K562 (cell line): Measurements from ENCODE around the gene IL1RL1. TPM values are rescaled to one million over a fixed set of nuclear protein-coding genes. Genes with fewer than 3 reads are reported as not detected.

Experiments
- ATAC-seq: fragments of 200-7000 bp; cut with Tn5 transposase; 3 replicates; pipeline ENCODE4 v1.9.1; 2020; ENCODE audit warnings: moderate library complexity
- BruUV-seq: library from RNA; stranded (reverse); fragments of 400-500 nt; replicated peaks from 2 replicates; lab custom pipeline; 2021; lab: Mats Ljungman, UMichigan
- CTCF ChIA-PET: fragments of 300-600 bp; formaldehyde crosslinking; extraction: SDS; loops from one replicate; lab custom pipeline; 2021; ENCODE audit warnings: low intra/inter-chr PET ratio; lab: Yijun Ruan, JAX
- POLR2A ChIA-PET: fragments of 300-600, 350-650 bp; sonication (Branson Sonifier 250); formaldehyde crosslinking; extraction: SDS; loops from one replicate; lab custom pipeline; 2021; ENCODE audit warnings: antibody characterized with exemption, inconsistent platforms; lab: Yijun Ruan, JAX
- DNase-seq, 4 experiments: peaks; one replicate each; pipeline versions ENCODE4 v3.0.0 to v3.0.0-alpha.2; 2011 to 2018; ENCODE audit warnings: low spot score in 3 of 4, mixed read lengths in 3 of 4; ENCODE audit errors: extremely low read depth in 1 of 4
- FAIRE-seq: peaks from 2 replicates; lab custom pipeline; 2011; peaks lifted over from hg19 to GRCh38; lab: Jason Lieb, UNC
- H2AFZ ChIP-seq: 2 replicates; pipeline ENCODE4 v1.6.0; 2011; ENCODE audit warnings: low read depth, low read length, control low read depth, inconsistent platforms
- H3K27ac ChIP-seq: fragments of 200-600 bp; 3 replicates; pipeline ENCODE4 v1.8.0; 2011; ENCODE audit warnings: low read depth, mild to moderate bottlenecking, control low read depth, inconsistent platforms, low read length, moderate library complexity, mixed read lengths; ENCODE audit errors: extremely low read depth
- H3K27me3 ChIP-seq, 2 experiments: fragments of 300-600 bp in 1 of 2; 2 replicates in 1 of 2; 3 replicates in 1 of 2; pipeline versions ENCODE4 v1.6.0 to v1.8.0; 2011; ENCODE audit warnings: inconsistent platforms in 2 of 2, low read length in 2 of 2, mild to moderate bottlenecking in 1 of 2, mixed read lengths in 1 of 2, moderate library complexity in 1 of 2; ENCODE audit not compliant: control insufficient read depth in 2 of 2, insufficient read depth in 2 of 2
- H3K36me3 ChIP-seq: fragments of 300-600 bp; 3 replicates; pipeline ENCODE4 v1.8.0; 2011; ENCODE audit warnings: mild to moderate bottlenecking, low read length, inconsistent platforms; ENCODE audit not compliant: control insufficient read depth, insufficient read depth
- H3K4me1 ChIP-seq, 2 experiments: fragments of 200-600 bp in 1 of 2; replicated peaks in 1 of 2; 2 replicates in 1 of 2; 3 replicates in 1 of 2; pipeline versions ENCODE4 v1.5.1 to v1.8.0; 2011; ENCODE audit warnings: inconsistent platforms in 2 of 2, low read length in 2 of 2, mild to moderate bottlenecking in 1 of 2, mixed read lengths in 1 of 2, moderate library complexity in 1 of 2; ENCODE audit not compliant: control insufficient read depth in 2 of 2, insufficient read depth in 2 of 2
- H3K4me2 ChIP-seq: 2 replicates; pipeline ENCODE4 v1.6.1; 2011; ENCODE audit warnings: low read length, control low read depth, inconsistent platforms, mixed read lengths; ENCODE audit not compliant: insufficient read depth
- H3K4me3 ChIP-seq: fragments of 200-600 bp; sonication (generic), shearing (Covaris generic); 2 replicates; pipeline ENCODE4 v1.5.1; 2016; ENCODE audit warnings: control low read depth, inconsistent platforms
- H3K79me2 ChIP-seq: fragments of 200-600 bp; 3 replicates; pipeline ENCODE4 v1.8.0; 2011; ENCODE audit warnings: low read length, inconsistent platforms; ENCODE audit not compliant: control insufficient read depth, insufficient read depth
- H3K9ac ChIP-seq, 2 experiments: 2 replicates each; pipeline versions ENCODE4 v1.6.0 to v1.6.1; 2011; ENCODE audit warnings: low read depth in 2 of 2, low read length in 2 of 2, control low read depth in 1 of 2, inconsistent platforms in 1 of 2, mild to moderate bottlenecking in 1 of 2, mixed read lengths in 1 of 2; ENCODE audit not compliant: insufficient read depth in 1 of 2
- H3K9me1 ChIP-seq: one replicate; pipeline ENCODE4 v1.6.0; 2011; ENCODE audit warnings: inconsistent platforms, mild to moderate bottlenecking, low read length, moderate library complexity; ENCODE audit not compliant: control insufficient read depth, insufficient read depth
- H3K9me3 ChIP-seq: replicated peaks from 2 replicates; pipeline ENCODE4 v1.5.1; 2011; ENCODE audit warnings: low read depth, low read length, inconsistent platforms; ENCODE audit not compliant: control insufficient read depth, insufficient read depth
- H4K20me1 ChIP-seq: replicated peaks from 2 replicates; pipeline ENCODE4 v1.6.1; 2011; ENCODE audit warnings: low read length, inconsistent platforms, mixed read lengths; ENCODE audit not compliant: control insufficient read depth, insufficient read depth
- CREB3L1 ChIP-seq: fragments of 450-650 bp; IDR thresholded peaks from 2 replicates; pipeline ENCODE4 v1.6.1; 2014; ENCODE audit warnings: low read depth, mild to moderate bottlenecking, moderate library complexity, borderline replicate concordance
- TEAD4 ChIP-seq, 2 experiments: sonication (generic) in 1 of 2; formaldehyde crosslinking in 1 of 2; IDR thresholded peaks; 2 replicates each; pipeline versions ENCODE4 v1.6.1 to v1.8.0; 2012 to 2022; ENCODE audit warnings: borderline replicate concordance in 1 of 2, inconsistent platforms in 1 of 2, low read length in 1 of 2, mild to moderate bottlenecking in 1 of 2, missing genetic modification reagents in 1 of 2
- WHSC1 ChIP-seq: IDR thresholded peaks from one replicate; pipeline ENCODE4 v1.6.1; 2012; ENCODE audit warnings: low read length, control low read depth, inconsistent platforms
- ZBTB8A ChIP-seq: fragments of 450-650 bp; IDR thresholded peaks from 2 replicates; pipeline ENCODE4 v1.6.1; 2018; ENCODE audit warnings: mild to moderate bottlenecking, moderate library complexity; ENCODE audit not compliant: partially characterized antibody
- WGBS: fragments of 100-300 bp; shearing (Covaris generic); methylation state at CpG from one replicate; pipeline ENCODE4 v1.1.6; 2016; ENCODE audit warnings: low coverage, mixed read lengths; ENCODE audit not compliant: insufficient coverage; ENCODE audit errors: missing lambda C conversion rate; 5-methylcytosine and 5-hydroxymethylcytosine counted together
- in situ Hi-C: fragments of 300-500 bp; cut with MboI; formaldehyde crosslinking; loops from 4 replicates; pipeline ENCODE4 v1.15.0; 2018; ENCODE audit warnings: inconsistent platforms, mixed read lengths
- intact Hi-C: fragments of 100-400 bp; cut with micrococcal nuclease; formaldehyde crosslinking; loops from 2 replicates; pipeline ENCODE4 v1.14.2; 2022
- polyA plus RNA-seq, 8 experiments: library from polyadenylated mRNA; depleted of rRNA in 4 of 8; stranded (reverse) in 5 of 8; unstranded in 3 of 8; fragments of >200 nt; fragmentation: Nextera tagmentation in 2 of 8; fragmentation: Illumina TruSeq in 1 of 8; extraction: Ambion mirVana in 2 of 8; extraction: Trizol in 1 of 8; gene quantifications; 2 replicates each; pipeline versions ENCODE4 v1.2.1 to v1.2.3, GENCODE V29; 2011 to 2014; ENCODE audit warnings: inconsistent platforms in 1 of 8, missing spikeins in 1 of 8
- total RNA-seq, 7 experiments: library from RNA; depleted of rRNA in 6 of 7; stranded (reverse); fragments of >200 nt in 6 of 7; fragmentation: Illumina TruSeq in 2 of 7; extraction: Trizol in 2 of 7; gene quantifications; 2 replicates each; pipeline versions ENCODE4 v1.2.1 to v1.2.3, GENCODE V29; 2011 to 2021; ENCODE audit warnings: low replicate concordance in 1 of 7

IL1RL1 gene
- total and polyA plus RNA-seq, 9 of the 15 experiments (the other 6 are each of a cell fraction or from before 2014, with no cell fraction given) = 0.06 to 3.3 (median 0.59) TPM

- ChIA-PET POLR2A (interaction anchor here (1.6 kb wide), 1 partner anchor 11 kb away, joined by 3 read pairs; no protein-coding TSS in a partner anchor), CTCF (no interaction called here)
- H3K9ac ChIP-seq = no peak overlapping the region
- no peaks in the 10 kb centered on the region for H3K27me3 ChIP-seq
- DNase-seq (no peak), ATAC-seq (no peak), FAIRE-seq (no peak)
- 13% methylated on average over 1 of the region's 1 CpG for WGBS
- H3K9me3 ChIP-seq = no peaks in the 10 kb centered on the region; the same call in 1 of the 2 replicates
- no TSS peak for BruUV-seq
- H3K4me3 ChIP-seq = no peak overlapping the region
- H3K36me3 ChIP-seq = no peaks in the 10 kb centered on the region
- in situ Hi-C loops (no loop called here), intact Hi-C loops (no loop called here)
- no peaks in the 10 kb centered on the region for H3K79me2 ChIP-seq
- no peak overlapping the region for H3K27ac ChIP-seq
- H3K4me2 ChIP-seq = no peak overlapping the region
- no peak overlapping the region for H2AFZ ChIP-seq
- no peak for TF ChIP-seq ZBTB8A
- no peak for TF ChIP-seq TEAD4 (IDR thresholded peaks at IDR 0.05; ENCODE audit: low read length)
- TF ChIP-seq TEAD4 (CRISPR knock-in tag; IDR thresholded peaks at IDR 0.05; ENCODE audit: borderline replicate concordance) = no peak
- no peak for TF ChIP-seq CREB3L1
- TF ChIP-seq WHSC1 = no peak
- no peaks in the 10 kb centered on the region; the same call in 1 of the 2 replicates for H4K20me1 ChIP-seq
- no peaks in the 10 kb centered on the region; a peak in 1 of 5 replicates for H3K4me1 ChIP-seq
- H3K9me1 ChIP-seq = no peaks in the 10 kb centered on the region
Observed at GRCh38 chr2:102385522-102385921, 74.2 kb downstream of the IL1RL1 start.
